Measurements from ENCODE around the gene NRBF2. TPM values are rescaled to one million over a fixed set of nuclear protein-coding genes. Genes with fewer than 3 reads are reported as not detected.
"Not testable (repeated sequence)": the region's sequence is repeated elsewhere in the genome, so short reads cannot be mapped to it uniquely, and the experiment has no call there.

Gene NRBF2
- total and polyA plus RNA-seq, 12 donors = 5.4 to 23.1 (median 13.9) TPM

- H3K4me1 ChIP-seq (replicated peaks in 1 of 2); H3K27me3 ChIP-seq; H3K4me3 ChIP-seq; DNase-seq; H3K27ac ChIP-seq; intact Hi-C loops (cut with DNase I); H3K9me3 ChIP-seq (replicated peaks in 1 of 3); H3K36me3 ChIP-seq (replicated peaks in 1 of 2): not testable (repeated sequence)
- WGBS, 4 donors = 71 to 84% (median 80%) methylated on average over 3 to 4 of the region's 4 CpGs
Observed at GRCh38 chr10:63103178-63103577, 29.9 kb upstream of the NRBF2 start.

- Histone ChIP-seq H3K4me1 (replicated peaks in 1 of 2) (no peaks in the 10 kb centered on the region), H3K36me3 (replicated peaks in 1 of 2) (no peaks in the 10 kb centered on the region), H3K27me3 (no peaks in the 10 kb centered on the region), H3K4me3 (no peak overlapping the region), H3K27ac (no peak overlapping the region), H3K9me3 (replicated peaks in 1 of 3) (no peaks in the 10 kb centered on the region)
- DNase-seq = no peak
- no peak for TF ChIP-seq POLR2A (IDR thresholded peaks at IDR 0.05)
- no peak for TF ChIP-seq CTCF (IDR thresholded peaks at IDR 0.05)
- intact Hi-C loops (cut with DNase I) = no loop called here
- WGBS, 4 donors = 72 to 77% (median 73%) methylated on average over 7 of the region's 7 CpGs
Observed at GRCh38 chr10:63103971-63104409, 29.1 kb upstream of the NRBF2 start.

- Histone ChIP-seq H3K4me1 (replicated peaks in 1 of 2) (no peaks in the 10 kb centered on the region), H3K36me3 (replicated peaks in 1 of 2) (no peaks in the 10 kb centered on the region), H3K27me3 (no peaks in the 10 kb centered on the region), H3K9me3 (replicated peaks in 1 of 3) (no peaks in the 10 kb centered on the region), H3K27ac (no peak overlapping the region), H3K4me3 (no peak overlapping the region)
- WGBS, 4 donors = 81 to 85% (median 84%) methylated on average over 11 of the region's 11 CpGs
- TF ChIP-seq POLR2A (IDR thresholded peaks at IDR 0.05) (no peak), CTCF (IDR thresholded peaks at IDR 0.05) (no peak)
- intact Hi-C loops (cut with DNase I) = no loop called here
- DNase-seq = no peak
Observed at GRCh38 chr10:63105225-63106110, 27.7 kb upstream of the NRBF2 start.

- peak in 1 of 7 donors; percentile 8 for DNase-seq
- intact Hi-C loops (cut with DNase I) = no loop called here
- H3K4me3 ChIP-seq = no peak overlapping the region
Observed at GRCh38 chr10:63106111-63106755, 26.9 kb upstream of the NRBF2 start.

More at GRCh38 chr10:63106111-63106755, 26.9 kb upstream of the NRBF2 start:
- Histone ChIP-seq H3K27me3 (no peaks in the 10 kb centered on the region), H3K36me3 (replicated peaks in 1 of 2) (no peaks in the 10 kb centered on the region), H3K9me3 (replicated peaks in 1 of 3) (no peaks in the 10 kb centered on the region), H3K27ac (no peak overlapping the region), H3K4me1 (replicated peaks in 1 of 2) (no peaks in the 10 kb centered on the region)
- WGBS, 4 donors = 59 to 64% (median 61%) methylated on average over 10 of the region's 10 CpGs
- TF ChIP-seq POLR2A (IDR thresholded peaks at IDR 0.05) (no peak), CTCF (IDR thresholded peaks at IDR 0.05) (no peak)
